Dermis microvascular lymphatic vessel endothelial cell (primary cell): Measurements from ENCODE around the gene CCND1. TPM values are rescaled to one million over a fixed set of nuclear protein-coding genes. Genes with fewer than 3 reads are reported as not detected.
"Not testable (repeated sequence)": the region's sequence is repeated elsewhere in the genome, so short reads cannot be mapped to it uniquely, and the experiment has no call there.

Experiments
- DNase-seq, 2 donors: peaks; one replicate each; pipeline versions ENCODE4 v3.0.0 to v3.0.0-alpha.2; 2010; ENCODE audit warnings: low read depth in 2 of 2
- total RNA-seq: library from RNA; depleted of rRNA; stranded (reverse); fragments of >200 nt; gene quantifications from 2 replicates; pipeline ENCODE4 v1.2.1, GENCODE V29; 2014

CCND1 gene
- total RNA-seq, 1 donor from 2014 or later = 222 TPM

- no peak for DNase-seq
Observed at GRCh38 chr11:69689484-69690319, 48.7 kb downstream of the CCND1 start.

GRCh38 chr11:69691463-69691862, 50.5 kb downstream of the CCND1 start:
- no peak for DNase-seq

- DNase-seq = no peak
Observed at GRCh38 chr11:69692422-69692821, 51.5 kb downstream of the CCND1 start.

- no peak for DNase-seq
Observed at GRCh38 chr11:69694781-69695180, 53.8 kb downstream of the CCND1 start.

GRCh38 chr11:69695581-69695980, 54.6 kb downstream of the CCND1 start:
- no peak for DNase-seq

GRCh38 chr11:69695995-69696394, 55.0 kb downstream of the CCND1 start:
- not testable (repeated sequence) for DNase-seq

- DNase-seq = no peak
Observed at GRCh38 chr11:69696749-69697468, 56.0 kb downstream of the CCND1 start.

- no peak for DNase-seq
Observed at GRCh38 chr11:69697469-69697843, 56.5 kb downstream of the CCND1 start.

- DNase-seq = no peak
Observed at GRCh38 chr11:69697861-69698260, 56.9 kb downstream of the CCND1 start.

GRCh38 chr11:69698362-69698761, 57.4 kb downstream of the CCND1 start:
- DNase-seq = no peak

- DNase-seq = no peak
Observed at GRCh38 chr11:69699213-69699612, 58.3 kb downstream of the CCND1 start.

- peak in 1 of 2 donors; percentile 63 for DNase-seq
Observed at GRCh38 chr11:69700278-69701140, 59.6 kb downstream of the CCND1 start.

- no peak for DNase-seq
Observed at GRCh38 chr11:69702239-69702691, 61.3 kb downstream of the CCND1 start.

- DNase-seq = no peak
Observed at GRCh38 chr11:69702769-69703452, 62.0 kb downstream of the CCND1 start.

- DNase-seq = no peak
Observed at GRCh38 chr11:69703453-69703767, 62.5 kb downstream of the CCND1 start.

Other genes starting within 250 kb of the CCND1 start
- gene LINC01488, start 159.5 kb upstream of the CCND1 start, total RNA-seq = under 0.01 TPM in 1 of 2 replicates, not detected in the other
- 10.1 and 10.6 TPM in 2 replicates for gene LTO1, start 34.2 kb downstream of the CCND1 start, total RNA-seq
- gene FGF19, start 62.9 kb downstream of the CCND1 start, total RNA-seq = not detected in 2 replicates
- gene FGF4, start 134.2 kb downstream of the CCND1 start, total RNA-seq = not detected in 2 replicates
- gene FGF3, start 178.3 kb downstream of the CCND1 start, total RNA-seq = not detected in 2 replicates